OCI-LY7 (cell line): ENCODE results near the gene DDX39A.

Experiments used
- CTCF ChIP-seq: fragments of 200-600 bp; sonication (generic); conservative IDR thresholded peaks from 2 replicates; pipeline ENCODE4 v1.5.1; 2014; ENCODE audit warnings: mild to moderate bottlenecking, antibody characterized with exemption, low read length, moderate library complexity, mixed read lengths
- EZH2phosphoT487 ChIP-seq: fragments of 200-600 bp; sonication (generic); IDR thresholded peaks from 2 replicates; pipeline ENCODE4 v1.6.1; 2018; ENCODE audit warnings: low read depth, borderline replicate concordance, mild to moderate bottlenecking, mixed run types, antibody characterized with exemption, low read length, moderate library complexity, mixed read lengths

- no peak for TF ChIP-seq CTCF
- TF ChIP-seq EZH2phosphoT487 = no peak
Observed at GRCh38 chr19:14434543-14435319, 15.6 kb upstream of the DDX39A start.
